Nephron progenitor cell (in vitro differentiated cells): Measurements from ENCODE around the gene FABP1.

Experiments
- DNase-seq: peaks from one replicate; pipeline ENCODE4 v3.0.0; 2021
- H3K27ac Mint-ChIP-seq: 2 replicates; pipeline ENCODE4 v1.8.0; 2021; ENCODE audit warnings: mild to moderate bottlenecking, moderate library complexity, mixed read lengths
- H3K27me3 Mint-ChIP-seq: 2 replicates; pipeline ENCODE4 v1.8.0; 2021; ENCODE audit warnings: mild to moderate bottlenecking, low read depth, mixed read lengths; ENCODE audit not compliant: poor library complexity
- H3K36me3 Mint-ChIP-seq: 2 replicates; pipeline ENCODE4 v1.8.0; 2021; ENCODE audit warnings: low read depth, mixed read lengths
- H3K4me1 Mint-ChIP-seq: 2 replicates; pipeline ENCODE4 v1.8.0; 2021; ENCODE audit warnings: mixed read lengths
- H3K4me3 Mint-ChIP-seq: 2 replicates; pipeline ENCODE4 v1.8.0; 2021; ENCODE audit warnings: mild to moderate bottlenecking, moderate library complexity, mixed read lengths
- H3K9me3 Mint-ChIP-seq: 2 replicates; pipeline ENCODE4 v1.8.0; 2021; ENCODE audit warnings: mild to moderate bottlenecking, moderate library complexity, mixed read lengths
- TF ChIP-seq, protein P1 (sequence below): fragments of 200-600 bp; sonication (generic); IDR thresholded peaks from 2 replicates; pipeline ENCODE4 v1.5.0; 2021; ENCODE audit warnings: antibody characterized with exemption

The FABP1 gene

DNA sequence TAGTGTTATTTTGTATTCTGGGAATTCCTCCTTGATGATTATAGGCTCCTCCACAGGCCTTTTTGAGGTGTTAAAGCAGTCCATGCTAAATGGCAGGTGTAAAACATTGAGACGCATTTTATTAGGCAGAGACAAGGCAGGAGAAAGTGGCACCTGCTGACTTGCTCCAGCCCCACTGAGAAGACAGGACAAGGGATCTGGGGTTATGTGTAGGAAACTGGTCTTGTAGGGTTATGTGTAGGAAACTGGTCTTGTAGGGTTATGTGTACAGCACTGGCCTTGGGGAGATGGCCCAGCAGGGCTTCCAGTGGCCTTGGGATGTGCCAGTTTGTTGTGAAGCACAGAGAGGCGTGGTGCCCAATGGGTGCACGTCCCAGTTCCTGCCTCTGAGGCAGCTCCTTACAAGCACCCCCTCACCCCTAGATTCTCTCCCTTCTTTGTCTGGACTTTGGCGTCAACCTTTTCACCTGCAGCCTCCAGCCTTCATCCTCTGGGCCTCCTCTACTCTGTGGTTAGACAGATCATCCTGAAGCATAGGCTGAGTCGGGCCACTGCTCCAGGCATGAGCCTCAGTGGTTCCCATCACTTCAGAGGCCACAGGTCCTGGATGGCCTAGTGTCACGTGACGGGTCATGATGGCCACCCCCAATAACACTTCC is 921 bp upstream of the FABP1 start:
- peaks cover 6% of the 10 kb centered on the region for H3K4me1 Mint-ChIP-seq
- H3K36me3 Mint-ChIP-seq: no peaks in the 10 kb centered on the region
- H3K4me3 Mint-ChIP-seq: no peak overlapping the region
- TF ChIP-seq, protein P1, sequence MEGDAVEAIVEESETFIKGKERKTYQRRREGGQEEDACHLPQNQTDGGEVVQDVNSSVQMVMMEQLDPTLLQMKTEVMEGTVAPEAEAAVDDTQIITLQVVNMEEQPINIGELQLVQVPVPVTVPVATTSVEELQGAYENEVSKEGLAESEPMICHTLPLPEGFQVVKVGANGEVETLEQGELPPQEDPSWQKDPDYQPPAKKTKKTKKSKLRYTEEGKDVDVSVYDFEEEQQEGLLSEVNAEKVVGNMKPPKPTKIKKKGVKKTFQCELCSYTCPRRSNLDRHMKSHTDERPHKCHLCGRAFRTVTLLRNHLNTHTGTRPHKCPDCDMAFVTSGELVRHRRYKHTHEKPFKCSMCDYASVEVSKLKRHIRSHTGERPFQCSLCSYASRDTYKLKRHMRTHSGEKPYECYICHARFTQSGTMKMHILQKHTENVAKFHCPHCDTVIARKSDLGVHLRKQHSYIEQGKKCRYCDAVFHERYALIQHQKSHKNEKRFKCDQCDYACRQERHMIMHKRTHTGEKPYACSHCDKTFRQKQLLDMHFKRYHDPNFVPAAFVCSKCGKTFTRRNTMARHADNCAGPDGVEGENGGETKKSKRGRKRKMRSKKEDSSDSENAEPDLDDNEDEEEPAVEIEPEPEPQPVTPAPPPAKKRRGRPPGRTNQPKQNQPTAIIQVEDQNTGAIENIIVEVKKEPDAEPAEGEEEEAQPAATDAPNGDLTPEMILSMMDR: no peak
- no peak for DNase-seq
- no peaks in the 10 kb centered on the region for H3K9me3 Mint-ChIP-seq
- H3K27me3 Mint-ChIP-seq: peaks cover 32% of the 10 kb centered on the region
- H3K27ac Mint-ChIP-seq: no peak overlapping the region

DNA sequence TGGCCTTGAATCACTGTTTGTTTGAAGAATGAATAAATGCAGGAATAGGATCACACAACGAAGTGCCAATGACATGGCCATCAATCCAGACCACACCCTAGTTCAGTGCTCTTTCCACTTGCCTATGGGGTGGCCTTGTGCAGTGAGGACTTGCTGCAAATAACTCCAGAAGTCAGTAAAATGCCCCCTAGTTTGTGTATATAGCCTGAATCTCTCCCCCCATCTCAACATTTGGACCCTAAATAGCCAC is 299 bp downstream of the FABP1 start:
- no peak for DNase-seq
- Mint-ChIP-seq H3K9me3 (no peaks in the 10 kb centered on the region), H3K27me3 (peaks cover 37% of the 10 kb centered on the region), H3K4me1 (peaks cover 6% of the 10 kb centered on the region), H3K36me3 (no peaks in the 10 kb centered on the region), H3K27ac (no peak overlapping the region), H3K4me3 (no peak overlapping the region)
- TF ChIP-seq, protein P1: no peak

DNA sequence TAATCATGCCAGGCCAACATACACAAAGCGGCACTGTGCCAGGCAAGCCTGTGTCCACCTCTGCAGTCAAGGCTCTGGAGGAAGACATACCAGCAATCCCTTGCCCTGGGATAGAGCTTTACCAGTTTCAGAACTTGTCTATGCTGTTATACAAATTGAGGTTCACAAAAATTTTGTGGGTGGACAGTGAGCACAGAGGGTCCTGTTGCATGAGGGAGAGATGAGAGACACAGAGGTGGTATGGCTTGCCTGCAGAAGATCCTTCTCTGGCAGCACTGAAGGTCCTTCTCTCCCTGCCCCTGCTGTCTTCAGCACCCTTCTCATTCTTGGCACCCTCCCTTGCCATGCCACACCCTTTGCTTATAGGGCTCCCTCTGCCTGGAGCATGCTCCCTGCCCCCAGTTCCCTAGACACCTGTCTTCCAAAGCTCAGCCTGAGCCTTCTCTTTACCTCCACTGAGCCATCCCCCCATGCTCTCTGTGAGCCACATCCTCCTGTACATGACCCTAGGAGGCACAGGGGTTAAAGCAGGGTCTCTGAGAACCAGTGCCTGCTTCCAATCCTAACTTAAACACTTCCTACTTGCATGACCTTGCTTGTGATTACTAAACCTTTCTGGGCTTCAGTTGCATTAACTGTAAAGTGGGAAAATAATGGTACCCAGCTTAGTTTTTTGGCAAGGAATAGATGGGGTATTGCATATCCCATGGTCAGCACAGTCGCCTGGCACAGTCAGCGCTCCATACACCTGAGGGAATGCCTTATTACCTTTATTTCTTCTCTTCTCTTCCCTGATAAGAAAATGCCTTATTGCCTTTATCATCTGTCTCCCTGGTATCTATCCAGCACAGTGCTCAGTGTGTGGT is 857 bp downstream of the FABP1 start:
- Mint-ChIP-seq H3K27me3 (peaks cover 37% of the 10 kb centered on the region), H3K36me3 (no peaks in the 10 kb centered on the region), H3K9me3 (no peaks in the 10 kb centered on the region), H3K4me1 (peaks cover 6% of the 10 kb centered on the region), H3K27ac (no peak overlapping the region), H3K4me3 (no peak overlapping the region)
- DNase-seq: no peak
- TF ChIP-seq, protein P1: no peak

DNA sequence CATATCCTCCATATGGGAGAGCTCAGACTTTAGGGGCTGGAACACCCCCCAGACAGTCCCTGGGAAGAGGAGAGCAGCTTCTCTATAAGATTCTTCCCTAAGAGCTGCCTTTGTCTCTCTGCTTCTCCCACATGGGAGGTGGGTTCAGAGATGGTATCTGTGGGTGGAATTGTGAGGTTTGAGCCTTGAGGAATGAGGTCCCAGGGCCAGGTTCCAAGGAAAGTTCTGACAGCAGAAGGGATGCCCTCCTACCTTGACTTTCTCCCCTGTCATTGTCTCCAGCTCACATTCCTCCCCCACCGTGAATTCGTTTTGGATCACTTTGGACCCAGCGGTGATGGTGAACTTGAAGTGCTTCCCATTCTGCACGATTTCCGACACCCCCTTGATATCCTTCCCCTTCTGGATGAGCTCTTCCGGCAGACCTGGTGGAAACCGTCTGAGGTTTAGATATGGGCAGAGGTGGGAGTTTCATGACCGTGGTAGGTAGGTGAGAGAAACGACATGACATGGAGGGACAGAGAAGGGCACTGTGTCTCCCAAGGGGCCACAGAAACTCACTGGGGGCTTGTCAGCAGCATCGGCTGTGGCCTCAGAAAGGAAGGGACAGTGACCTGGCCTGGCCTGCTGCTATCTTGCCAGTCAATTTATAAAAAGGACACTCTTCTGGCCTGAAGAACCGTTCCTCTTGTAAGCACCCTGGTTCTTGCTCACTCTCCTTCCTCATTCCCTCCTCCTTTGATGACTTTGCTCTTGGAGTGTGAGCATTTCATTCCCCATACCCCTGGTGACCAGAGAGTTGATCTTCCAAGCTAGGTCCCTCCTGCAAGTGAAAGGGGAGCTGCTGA is 1.7 kb downstream of the FABP1 start:
- no peak overlapping the region for H3K4me3 Mint-ChIP-seq
- peaks cover 6% of the 10 kb centered on the region for H3K4me1 Mint-ChIP-seq
- H3K27ac Mint-ChIP-seq: no peak overlapping the region
- no peak for DNase-seq
- no peaks in the 10 kb centered on the region for H3K9me3 Mint-ChIP-seq
- TF ChIP-seq, protein P1: no peak
- peaks cover 37% of the 10 kb centered on the region for H3K27me3 Mint-ChIP-seq
- H3K36me3 Mint-ChIP-seq: no peaks in the 10 kb centered on the region

DNA sequence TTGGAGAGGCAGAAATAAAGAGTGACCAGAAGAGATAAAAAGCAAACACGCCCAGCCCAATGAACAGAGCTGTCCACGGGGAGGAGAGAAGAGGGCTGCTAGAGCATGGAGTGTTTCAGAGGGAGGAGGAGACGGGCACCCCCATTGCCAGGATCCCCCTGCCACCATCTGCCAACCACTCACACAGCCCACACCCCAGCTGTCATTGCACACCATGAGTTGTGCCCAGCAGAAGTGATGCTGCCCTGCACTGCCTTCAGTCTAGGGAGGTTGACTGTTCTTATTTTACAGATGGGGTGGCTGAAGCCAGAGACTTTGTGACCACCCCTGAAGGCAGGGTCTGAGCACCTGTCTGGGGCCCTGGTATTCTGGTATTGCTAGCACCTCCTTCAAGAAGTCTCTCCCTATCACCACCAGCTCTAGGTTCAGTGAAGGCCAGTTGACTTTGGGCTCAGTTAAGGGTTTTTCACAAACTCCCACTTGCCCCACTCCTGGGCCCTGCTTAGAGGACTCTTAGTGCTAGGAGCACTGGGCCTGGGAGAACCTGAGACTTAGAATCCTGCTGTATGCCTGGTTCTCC is 2.4 kb downstream of the FABP1 start:
- Mint-ChIP-seq H3K4me1 (peaks cover 6% of the 10 kb centered on the region), H3K27ac (no peak overlapping the region), H3K27me3 (peaks cover 31% of the 10 kb centered on the region), H3K9me3 (no peaks in the 10 kb centered on the region), H3K4me3 (no peak overlapping the region), H3K36me3 (no peaks in the 10 kb centered on the region)
- DNase-seq: no peak
- TF ChIP-seq, protein P1: no peak
